ENCODE measurements around the gene UBE2U. TPM values are rescaled to one million over a fixed set of nuclear protein-coding genes. Genes with fewer than 3 reads are reported as not detected.
"Not testable (repeated sequence)": the region's sequence is repeated elsewhere in the genome, so short reads cannot be mapped to it uniquely, and the experiment has no call there.

Gene UBE2U
- total RNA-seq, 1 donor from 2014 or later = not detected

DNA sequence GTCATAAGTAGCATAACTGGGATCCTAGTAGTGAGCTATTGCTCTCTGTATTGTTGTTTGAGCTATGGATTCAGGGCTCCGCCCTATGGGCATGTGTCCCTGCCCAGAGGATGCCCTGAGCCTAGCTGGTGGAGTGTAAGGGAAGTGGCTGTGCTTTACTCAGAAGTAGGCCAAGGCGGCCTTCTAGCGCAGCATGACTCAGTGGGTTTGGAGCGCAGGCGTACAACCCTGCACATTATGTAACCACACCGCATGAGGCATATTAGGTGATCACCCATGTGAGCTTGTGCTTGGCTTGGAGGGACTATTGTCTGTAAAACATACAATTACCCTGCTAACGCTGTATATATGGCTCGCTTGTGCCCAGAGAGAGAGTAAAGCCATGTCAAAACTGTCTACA lies 11.1 kb upstream of the UBE2U start:
- no peak for DNase-seq (ENCODE audit: low spot score)

DNA sequence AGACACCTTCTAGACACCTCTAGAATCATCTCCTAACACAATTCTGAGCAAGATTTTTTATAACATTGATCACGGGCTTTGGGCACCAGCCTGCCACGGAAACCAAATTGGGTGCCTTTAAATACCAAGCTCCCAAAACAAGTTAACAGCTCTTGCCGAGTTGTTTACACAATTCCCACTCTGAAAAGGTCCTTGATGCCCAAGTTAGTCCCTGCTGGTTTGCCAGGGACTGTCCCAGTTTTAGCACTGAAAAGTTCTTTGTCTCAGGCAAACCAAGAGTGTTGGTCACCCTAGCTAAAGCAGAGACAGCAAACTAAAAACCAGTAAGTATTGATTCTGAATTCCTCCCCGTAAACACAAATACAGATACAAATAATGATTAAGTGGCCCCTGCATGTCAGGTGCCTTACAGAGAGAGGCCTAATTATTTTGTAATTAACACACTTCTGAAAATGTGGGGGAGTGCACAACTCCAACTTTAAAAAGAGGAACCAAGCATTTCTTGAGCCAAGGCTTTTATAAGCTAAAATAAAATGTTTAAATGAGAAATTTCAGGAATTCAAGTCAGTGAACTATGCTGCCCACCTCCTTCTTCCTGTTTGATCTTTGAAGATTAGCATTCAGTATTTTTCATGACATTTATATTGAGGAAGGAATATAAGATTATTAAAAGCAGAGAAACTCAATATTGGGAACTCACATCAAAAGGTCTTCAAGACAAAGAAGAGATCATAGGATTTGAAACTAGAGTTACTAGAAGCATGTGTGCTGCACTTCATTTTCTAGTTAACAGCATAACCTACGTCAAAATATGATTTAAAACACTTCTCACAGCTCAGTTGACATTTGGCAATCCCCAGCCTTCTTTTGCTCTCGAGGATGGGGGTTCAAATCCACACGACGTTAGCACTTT lies 9.0 kb upstream of the UBE2U start:
- no peak for DNase-seq (ENCODE audit: low spot score)

DNA sequence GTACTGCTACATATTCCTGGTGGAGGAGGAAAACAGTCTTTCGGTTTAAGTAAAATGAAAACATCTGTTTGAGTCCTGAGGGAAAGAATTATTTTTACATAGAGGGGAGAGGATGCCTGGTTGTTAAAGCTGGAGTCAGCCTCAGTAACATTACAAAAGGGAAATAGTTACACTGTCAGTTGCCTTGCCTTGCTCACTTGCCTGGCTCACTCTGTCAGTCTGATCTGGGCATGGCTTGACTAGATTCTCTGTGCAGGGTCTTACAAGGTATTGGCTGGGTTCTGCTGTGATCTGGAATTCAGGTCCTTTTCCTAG lies 8.4 kb upstream of the UBE2U start:
- DNase-seq (ENCODE audit: low spot score) = no peak

DNA sequence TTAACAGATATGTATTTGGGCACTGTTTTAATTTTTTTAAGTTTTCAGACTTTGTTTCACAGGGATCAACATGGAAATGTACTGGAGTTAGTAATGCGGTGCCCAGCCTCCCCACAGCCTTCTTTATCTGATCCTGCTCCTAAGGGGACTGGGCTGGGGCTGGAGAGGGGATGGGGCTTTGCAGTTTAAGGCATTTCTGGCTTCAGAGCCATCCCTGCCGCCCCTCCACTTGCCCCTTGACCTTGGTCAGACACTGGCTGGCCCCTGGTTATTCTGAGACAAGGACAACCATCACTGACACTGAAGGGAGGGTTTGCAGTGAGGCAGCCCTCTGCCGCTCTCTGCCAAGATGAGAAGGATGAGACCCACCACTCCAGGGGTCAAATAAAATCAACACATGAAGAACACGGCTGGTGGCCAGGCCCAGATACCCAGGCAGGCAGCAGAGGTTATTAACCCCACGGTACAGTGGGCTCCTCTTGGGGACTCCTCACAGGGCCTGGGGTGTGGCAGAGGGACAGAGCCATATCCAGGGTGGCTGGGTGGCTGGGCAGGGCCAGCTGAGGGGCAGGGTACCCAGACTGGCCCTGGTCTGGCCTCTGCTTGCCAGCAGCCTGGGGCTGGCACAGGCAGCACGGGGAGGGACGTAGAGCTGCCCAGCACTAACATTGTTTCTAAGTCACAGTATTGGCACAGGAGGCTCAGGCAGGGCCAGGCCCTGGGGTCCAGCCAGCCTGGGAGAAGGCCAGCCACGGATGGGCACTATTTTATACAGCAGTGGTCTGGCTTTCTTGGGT lies 7.2 kb upstream of the UBE2U start:
- no peak for DNase-seq (ENCODE audit: low spot score)

DNA sequence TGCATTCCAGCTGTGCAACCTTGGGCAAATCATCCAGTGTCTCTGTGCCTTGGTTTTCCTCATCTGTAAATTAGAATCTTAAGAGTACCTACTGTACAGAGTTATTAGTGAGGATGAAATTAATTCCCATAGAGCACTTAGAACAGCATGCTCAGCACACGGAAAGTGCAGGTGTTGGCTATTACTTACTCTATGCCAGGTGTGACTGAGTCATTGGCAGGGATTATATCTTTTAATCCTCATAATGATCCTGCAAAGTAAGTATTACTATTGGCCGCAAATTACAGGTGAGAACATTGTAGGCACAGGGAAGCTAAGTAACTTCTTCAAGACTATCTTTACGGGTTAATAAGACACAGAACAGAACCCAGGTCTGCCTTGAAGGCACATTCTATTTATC lies 6.3 kb upstream of the UBE2U start:
- no peak for DNase-seq (ENCODE audit: low spot score)

DNA sequence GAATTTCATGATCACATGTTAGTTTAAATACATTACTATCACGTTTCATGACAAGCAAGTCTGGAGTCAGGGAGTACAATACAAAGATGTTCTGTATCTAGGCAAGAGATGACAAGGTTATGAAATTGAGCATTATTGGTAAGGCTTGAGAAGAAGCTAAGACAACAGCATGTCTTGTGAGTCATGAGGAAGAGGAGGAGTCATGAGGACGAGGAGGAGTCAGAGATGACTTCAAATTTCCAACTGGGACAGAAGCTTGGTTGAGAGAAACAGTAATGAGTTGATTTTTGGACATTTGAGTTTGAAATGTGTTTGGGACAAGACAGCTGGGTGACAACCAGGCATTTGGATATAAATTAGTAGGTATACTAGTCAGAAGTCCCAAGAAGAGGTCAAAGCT lies 4.3 kb upstream of the UBE2U start:
- no peak for DNase-seq (ENCODE audit: low spot score)

DNA sequence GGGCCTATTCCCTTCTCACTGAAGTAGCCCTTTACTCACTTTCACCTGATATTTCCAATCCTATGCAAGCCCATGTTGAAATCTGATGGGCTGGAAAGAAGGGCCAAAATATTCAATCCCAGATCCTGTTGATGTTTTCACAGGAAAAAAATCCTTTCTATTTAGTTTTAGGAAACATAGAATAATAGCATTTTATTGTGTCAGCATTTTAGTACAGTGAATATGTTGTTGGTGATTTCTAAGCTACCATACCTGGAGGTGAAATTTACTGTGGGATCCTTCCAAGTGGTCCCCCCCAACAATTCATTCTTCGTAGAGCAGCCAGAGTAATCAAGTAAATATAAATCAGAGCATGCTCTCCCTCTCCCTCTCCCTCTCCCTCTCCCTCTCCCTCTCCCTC lies 3.4 kb upstream of the UBE2U start:
- no peak for DNase-seq (ENCODE audit: low spot score)

DNA sequence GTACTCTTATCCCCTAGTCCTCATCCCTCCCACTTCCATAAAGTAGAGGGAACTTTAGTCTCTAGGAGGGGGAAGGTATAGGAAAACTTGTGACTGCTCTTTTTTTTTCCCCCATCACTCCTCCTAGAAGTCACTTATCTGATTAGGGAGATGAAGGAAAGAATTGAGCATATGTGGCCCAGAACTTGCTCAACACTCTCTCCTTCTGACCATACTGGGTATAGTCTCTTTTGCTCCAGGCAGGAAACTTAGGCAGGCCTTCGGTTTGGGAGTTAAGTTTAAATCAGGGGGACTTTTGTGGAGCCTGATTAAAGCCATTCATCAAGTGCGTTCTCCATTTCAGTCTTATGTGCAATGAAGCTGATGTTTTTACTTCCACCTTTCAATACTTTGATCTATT lies 5.8 kb downstream of the UBE2U start:
- DNase-seq (ENCODE audit: low spot score) = no peak

DNA sequence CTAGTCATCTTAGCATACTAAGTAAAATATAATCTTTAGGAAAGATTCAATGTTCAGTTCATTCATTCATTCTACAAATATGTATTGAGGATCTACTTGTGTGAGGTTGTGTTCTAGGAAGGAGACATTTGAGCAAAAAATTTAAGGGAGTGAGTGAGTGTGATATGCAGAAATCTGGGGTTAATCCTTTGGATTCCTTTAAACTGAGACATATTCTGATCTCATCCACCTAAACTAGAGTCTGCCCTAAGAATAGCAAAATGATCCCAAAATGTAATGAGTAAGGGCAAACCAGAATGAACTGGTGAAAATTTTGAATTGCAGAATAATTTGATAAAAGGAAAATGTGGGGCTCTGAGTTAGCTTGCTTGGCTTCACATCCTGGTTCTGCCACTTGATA lies 8.6 kb downstream of the UBE2U start:
- no peak for DNase-seq (ENCODE audit: low spot score)

DNA sequence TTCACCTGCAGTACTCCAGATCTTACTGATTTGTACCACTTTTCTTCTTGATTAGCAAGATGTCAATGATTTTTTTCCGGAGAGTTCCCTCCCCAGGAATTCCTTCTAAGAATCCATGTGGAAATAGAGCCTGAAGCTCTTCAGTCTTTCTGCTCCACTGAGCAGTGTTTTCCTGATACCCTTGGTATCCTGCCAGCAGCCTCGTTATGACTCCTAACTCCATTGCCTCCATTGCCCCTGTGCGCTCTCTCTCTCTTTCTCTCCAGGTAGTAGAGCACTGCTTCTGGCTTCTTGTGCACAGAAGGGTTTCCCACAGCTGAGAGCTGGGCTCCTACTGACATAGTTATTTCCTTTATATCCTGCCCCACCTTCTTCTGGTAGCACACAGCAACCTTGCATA lies 12.2 kb downstream of the UBE2U start:
- DNase-seq (ENCODE audit: low spot score) = no peak

DNA sequence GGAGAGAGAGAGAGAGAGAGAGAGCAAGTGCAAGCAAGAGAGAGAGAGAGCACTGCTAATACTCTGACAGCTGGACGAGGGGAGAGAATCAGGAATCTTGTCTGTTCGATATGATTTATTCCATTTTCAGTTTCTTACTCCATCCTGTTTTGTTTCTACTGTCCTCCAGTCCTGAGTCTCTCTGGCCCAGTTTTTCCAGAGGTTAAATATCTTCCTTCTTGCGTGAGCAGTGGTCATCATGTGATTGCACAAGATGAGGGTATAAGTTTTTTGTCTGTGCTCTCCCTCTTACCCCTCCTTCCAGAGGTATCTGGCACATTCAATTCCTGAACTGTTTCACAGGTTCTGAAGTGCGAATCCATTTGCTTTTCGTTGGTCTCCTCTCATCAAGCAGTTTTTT lies 16.8 kb downstream of the UBE2U start:
- no peak for DNase-seq (ENCODE audit: low spot score)

DNA sequence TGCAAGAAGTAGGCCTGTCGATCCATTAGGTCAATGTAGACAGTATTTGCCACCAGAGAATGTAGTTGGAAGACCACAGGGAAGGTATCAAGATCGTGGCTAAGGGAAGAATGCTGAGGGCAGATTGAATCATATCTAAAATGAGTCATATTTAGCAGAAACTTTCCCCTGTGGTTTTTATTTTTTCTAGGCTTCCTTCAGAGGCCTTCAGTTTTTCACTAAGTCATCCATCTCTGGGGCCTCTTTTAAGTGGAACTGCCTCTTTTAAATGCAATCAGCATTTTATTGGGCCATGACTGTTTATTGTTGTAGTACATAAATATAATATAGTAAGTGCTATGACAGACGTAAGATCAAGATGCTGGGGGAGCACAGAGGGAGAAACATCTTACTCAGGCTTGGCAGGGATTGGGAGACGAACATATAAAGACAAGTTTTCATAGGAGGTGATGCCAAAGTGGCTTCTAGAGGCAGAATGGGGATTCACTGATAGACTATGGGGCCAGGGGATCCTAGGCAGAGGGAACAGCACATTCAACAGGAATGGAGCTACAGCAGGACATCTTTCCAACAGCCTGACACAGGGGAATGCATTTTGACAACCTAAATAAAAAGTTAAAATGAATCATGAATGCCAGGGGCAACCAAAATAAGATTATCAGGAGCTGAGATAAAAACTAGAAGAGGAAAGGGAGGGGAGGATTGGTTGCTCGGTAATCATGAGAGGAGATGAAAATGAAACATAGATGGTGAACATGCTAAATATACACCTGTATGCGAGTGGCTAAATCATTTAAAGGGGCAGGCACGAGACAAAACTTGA lies 20.1 kb downstream of the UBE2U start:
- DNase-seq (ENCODE audit: low spot score) = no peak

DNA sequence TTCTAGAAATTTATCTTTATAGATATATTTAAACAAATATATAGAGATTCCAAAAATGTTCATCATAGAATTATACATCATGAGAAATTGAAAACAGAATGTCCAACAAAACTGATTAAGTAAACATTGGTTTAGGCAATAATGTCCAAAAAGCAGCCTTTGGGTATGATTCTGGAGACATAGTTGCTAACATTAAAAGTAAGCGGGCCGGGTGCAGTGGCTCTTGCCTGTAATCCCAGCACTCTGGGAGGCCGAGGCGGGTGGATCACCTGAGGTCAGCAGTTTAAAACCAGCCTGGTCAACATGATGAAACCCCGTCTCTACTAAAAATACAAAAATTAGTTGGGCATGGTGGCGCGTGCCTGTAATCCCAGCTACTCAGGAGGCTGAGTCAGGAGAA lies 20.8 kb downstream of the UBE2U start:
- not testable (repeated sequence) for DNase-seq (ENCODE audit: low spot score)

DNA sequence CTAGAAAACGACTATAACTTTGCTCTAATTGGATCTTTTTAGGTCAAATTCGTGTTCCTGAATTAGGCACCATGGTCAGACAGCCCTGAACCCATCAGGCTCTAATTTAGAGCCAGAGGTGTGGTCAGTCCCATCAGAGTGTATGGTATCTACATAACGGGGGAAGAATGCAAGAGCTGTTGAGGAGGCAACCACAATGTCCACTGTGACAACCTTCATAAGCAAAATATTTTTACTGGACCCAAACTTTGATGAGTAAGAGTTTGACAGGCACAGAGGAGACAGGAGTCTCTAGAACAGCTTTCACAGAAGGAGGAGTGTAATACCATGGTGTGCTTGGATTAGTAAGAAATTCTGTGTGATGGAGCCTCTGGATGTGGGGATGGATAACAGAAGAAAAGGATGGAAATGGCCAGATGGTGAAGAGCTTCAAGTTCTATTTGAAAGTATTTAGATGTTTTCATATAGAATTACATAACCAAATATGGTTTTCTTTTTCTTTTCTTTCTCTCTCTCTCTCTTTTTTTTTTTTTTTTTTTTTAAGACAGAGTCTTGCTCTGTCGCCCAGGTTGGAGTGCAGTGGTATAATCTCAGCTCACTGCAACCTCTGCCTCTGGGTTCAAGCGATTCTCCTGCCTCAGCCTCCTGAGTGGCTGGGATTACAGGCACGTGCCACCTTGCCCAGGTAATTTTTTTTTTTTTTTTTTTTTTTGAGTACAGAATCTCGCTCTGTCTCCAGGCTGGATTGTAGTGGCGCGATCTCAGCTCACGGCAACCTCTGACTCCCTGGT lies 24.9 kb downstream of the UBE2U start:
- DNase-seq (ENCODE audit: low spot score) = no peak

DNA sequence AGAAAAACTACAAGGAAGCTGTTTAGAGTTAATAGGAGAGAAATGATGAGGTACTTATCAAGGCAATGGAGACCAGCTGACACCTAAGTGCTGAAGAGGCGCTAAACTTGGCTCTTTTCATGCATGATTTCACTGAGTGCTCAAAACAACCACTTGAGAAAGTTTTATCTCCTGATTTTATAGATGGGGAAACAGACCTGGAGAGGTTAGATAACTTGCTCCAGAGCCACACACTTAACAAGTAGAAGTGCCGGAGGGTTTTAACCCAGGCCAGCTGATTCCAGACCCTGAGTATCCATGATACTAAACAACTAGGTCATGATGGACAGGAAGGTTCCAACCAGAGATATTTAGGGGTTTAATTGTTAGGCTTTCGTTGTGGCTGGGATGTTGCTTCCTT lies 25.9 kb downstream of the UBE2U start:
- no peak for DNase-seq (ENCODE audit: low spot score)

DNA sequence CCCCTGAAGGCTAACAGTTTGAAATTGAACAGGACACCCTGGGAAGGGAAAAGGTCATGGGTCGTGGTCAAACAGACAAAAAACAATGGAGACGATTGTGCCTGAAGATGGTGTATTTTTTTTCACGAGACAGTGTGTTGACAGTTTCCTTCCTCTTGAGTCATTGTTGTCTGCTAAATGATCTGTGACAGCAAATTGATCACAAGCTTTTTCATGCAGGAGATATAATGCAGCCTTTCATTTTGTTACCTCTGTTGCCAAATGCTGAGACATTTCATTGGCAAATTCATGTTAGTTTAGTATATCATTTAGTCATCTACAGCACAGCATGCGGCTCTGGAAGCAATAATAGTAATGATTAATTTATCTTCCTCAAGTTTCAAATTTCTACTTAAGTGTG lies 27.7 kb downstream of the UBE2U start:
- DNase-seq (ENCODE audit: low spot score) = no peak

DNA sequence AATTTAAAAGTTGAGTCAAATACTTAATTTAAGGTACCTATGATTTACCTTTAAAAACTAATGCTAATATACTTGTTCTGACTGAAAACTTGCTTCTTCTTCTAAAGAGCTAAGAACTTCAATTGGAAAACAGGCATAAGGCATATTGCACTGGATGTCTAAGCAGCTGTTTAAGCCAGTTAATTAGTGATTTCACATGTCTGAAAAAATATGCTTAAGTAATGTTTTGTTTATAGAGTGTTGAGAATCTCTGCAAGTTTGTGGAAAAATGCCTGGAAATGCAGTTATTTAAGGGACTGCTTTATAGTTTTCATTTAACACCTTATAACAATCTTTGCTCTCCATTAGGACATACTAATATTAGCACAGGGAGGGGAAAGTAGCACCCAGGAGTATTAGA lies 28.2 kb downstream of the UBE2U start:
- DNase-seq (ENCODE audit: low spot score) = no peak

DNA sequence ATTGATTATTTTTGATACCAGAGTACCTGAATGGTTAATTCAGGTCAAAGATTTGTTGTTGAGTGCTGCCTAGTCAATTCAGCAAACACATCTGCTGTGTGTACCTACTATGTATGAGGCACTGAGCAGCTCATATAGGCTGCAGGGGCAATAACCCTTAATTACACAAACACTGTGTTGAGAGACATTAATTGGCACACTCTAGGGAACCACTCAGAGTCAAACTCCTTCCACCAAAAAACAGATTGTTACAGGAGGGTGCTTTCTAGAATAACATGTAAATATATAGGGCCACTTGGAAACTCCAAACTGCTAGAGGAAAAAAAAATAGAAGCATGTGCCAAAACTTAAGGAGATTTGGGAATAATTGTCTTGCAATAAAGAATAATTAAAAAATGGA lies 31.3 kb downstream of the UBE2U start:
- DNase-seq (ENCODE audit: low spot score) = no peak

DNA sequence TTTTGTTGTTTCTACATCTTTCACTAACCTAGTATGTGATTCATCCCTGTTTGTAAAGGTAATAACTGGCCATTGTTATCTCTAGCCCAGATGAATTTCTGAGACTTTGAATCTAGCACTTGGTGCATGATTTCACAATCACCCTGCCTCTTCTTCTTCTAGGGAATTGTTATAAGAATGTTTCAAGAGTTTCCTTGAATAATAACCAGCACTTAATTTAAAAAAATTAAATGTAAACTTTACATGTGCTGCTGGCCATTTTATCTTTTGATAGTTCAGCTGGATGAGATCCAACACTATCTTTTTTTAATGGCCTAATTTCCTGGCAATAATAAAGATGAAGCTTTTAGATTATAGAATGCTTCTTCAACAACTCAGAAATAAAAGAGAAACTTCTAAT lies 31.8 kb downstream of the UBE2U start:
- DNase-seq (ENCODE audit: low spot score) = no peak

DNA sequence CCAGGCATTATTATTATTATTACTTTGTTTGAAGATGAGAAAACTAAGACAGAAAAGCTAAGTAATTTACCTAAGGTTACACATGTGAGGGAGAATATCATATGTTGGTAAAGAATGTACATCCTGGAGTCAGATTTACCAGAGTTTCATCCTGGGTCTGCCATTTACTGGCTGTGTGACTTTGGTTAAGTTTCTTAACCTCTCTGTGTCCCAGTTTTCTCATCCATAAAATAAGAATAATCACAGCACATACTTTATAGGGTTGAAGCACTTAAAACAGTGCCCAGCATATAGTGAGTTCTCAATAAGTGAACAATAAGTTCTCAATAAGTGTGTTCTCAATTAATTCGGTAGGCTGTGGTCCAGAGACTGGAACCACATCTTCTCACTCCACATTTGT lies 32.5 kb downstream of the UBE2U start:
- no peak for DNase-seq (ENCODE audit: low spot score)

DNA sequence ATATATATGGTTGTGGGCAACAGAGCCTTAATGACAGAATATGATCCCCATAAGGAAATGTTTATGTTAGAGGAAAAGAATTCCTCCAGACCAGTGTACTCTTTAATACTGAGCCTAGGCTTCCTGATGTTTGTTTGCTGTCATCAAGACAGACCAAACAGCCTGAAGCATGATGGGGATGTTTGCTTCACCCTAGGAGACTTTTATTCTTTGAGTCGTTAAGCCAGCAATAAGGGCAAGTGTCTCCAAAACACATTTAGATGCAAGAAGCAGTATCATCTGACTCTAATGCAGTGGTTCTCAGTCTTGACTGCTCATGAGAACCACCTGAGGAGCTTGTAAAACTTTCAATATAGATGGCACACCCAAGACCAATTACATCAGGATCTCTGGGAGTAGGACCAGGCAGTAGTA lies 33.1 kb downstream of the UBE2U start:
- DNase-seq (ENCODE audit: low spot score) = no peak

DNA sequence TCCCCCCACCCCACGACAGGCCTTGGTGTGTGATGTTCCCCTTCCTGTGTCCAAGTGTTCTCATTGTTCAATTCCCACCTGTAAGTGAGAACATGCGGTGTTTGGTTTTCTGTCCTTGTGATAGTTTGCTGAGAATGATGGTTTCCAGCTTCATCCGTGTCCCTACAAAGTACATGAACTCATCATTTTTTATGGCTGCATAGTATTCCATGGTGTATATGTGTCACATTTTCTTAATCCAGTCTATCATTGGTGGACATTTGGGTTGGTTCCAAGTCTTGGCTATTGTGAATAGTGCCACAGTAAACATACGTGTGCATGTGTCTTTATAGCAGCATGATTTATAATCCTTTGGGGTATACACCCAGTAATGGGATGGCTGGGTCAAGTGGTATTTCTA lies 36.1 kb downstream of the UBE2U start:
- DNase-seq (ENCODE audit: low spot score) = not testable (repeated sequence)
